Keratinocyte (primary cell): ENCODE measurements around the gene SDK2. TPM values are rescaled to one million over a fixed set of nuclear protein-coding genes. Genes with fewer than 3 reads are reported as not detected.

Experiments used
- DNase-seq: peaks from one replicate; pipeline ENCODE4 v3.0.0-alpha.2; 2011; ENCODE audit warnings: low read depth, missing footprints, low spot score
- FAIRE-seq: peaks from 2 replicates; lab custom pipeline; 2011; peaks lifted over from hg19 to GRCh38; lab: Jason Lieb, UNC
- H2AFZ ChIP-seq: 2 replicates; pipeline ENCODE4 v1.6.0; 2012; ENCODE audit warnings: low read length, control low read depth, inconsistent platforms; ENCODE audit not compliant: control insufficient read depth
- H3K27ac ChIP-seq: 2 replicates; pipeline ENCODE4 v1.5.1; 2011; ENCODE audit warnings: low read length; ENCODE audit not compliant: control insufficient read depth, insufficient read depth
- H3K27me3 ChIP-seq: 3 replicates; pipeline ENCODE4 v1.6.0; 2011; ENCODE audit warnings: low read length; ENCODE audit not compliant: control insufficient read depth, insufficient read depth; ENCODE audit errors: extremely low read depth
- H3K36me3 ChIP-seq, 2 experiments: 2 replicates in 1 of 2; 3 replicates in 1 of 2; pipeline ENCODE4 v1.5.1; 2011; ENCODE audit warnings: low read length in 2 of 2, mild to moderate bottlenecking in 1 of 2; ENCODE audit not compliant: control insufficient read depth in 2 of 2, insufficient read depth in 2 of 2; ENCODE audit errors: extremely low read depth in 1 of 2
- H3K4me1 ChIP-seq: 3 replicates; pipeline ENCODE4 v1.5.1; 2011; ENCODE audit warnings: low read length; ENCODE audit not compliant: control insufficient read depth, insufficient read depth; ENCODE audit errors: extremely low read depth
- H3K4me2 ChIP-seq: 3 replicates; pipeline ENCODE4 v1.6.0; 2011; ENCODE audit warnings: low read depth, low read length; ENCODE audit not compliant: control insufficient read depth, insufficient read depth; ENCODE audit errors: extremely low read depth
- H3K4me3 ChIP-seq, 3 experiments: fragments of 200-600 bp in 1 of 3; sonication (generic) in 1 of 3; 2 replicates in 2 of 3; 3 replicates in 1 of 3; pipeline ENCODE4 v1.5.1; 2011 to 2016; ENCODE audit warnings: low read length in 3 of 3, mild to moderate bottlenecking in 3 of 3, control low read depth in 2 of 3, inconsistent platforms in 1 of 3, low read depth in 1 of 3, mixed read lengths in 1 of 3, mixed run types in 1 of 3, moderate library complexity in 1 of 3; ENCODE audit not compliant: control insufficient read depth in 2 of 3, insufficient read depth in 2 of 3; ENCODE audit errors: extremely low read depth in 1 of 3
- H3K79me2 ChIP-seq: 2 replicates; pipeline ENCODE4 v1.6.0; 2012; ENCODE audit warnings: low read length; ENCODE audit not compliant: control insufficient read depth, insufficient read depth
- H3K9ac ChIP-seq: 3 replicates; pipeline ENCODE4 v1.6.0; 2011; ENCODE audit warnings: low read length; ENCODE audit not compliant: control insufficient read depth, insufficient read depth; ENCODE audit errors: extremely low read depth
- H3K9me1 ChIP-seq: 3 replicates; pipeline ENCODE4 v1.6.0; 2011; ENCODE audit warnings: low read length; ENCODE audit not compliant: control insufficient read depth, insufficient read depth; ENCODE audit errors: extremely low read depth
- H3K9me3 ChIP-seq: 2 replicates; pipeline ENCODE4 v1.5.1; 2012; ENCODE audit warnings: low read depth, low read length; ENCODE audit not compliant: control insufficient read depth
- H4K20me1 ChIP-seq: 3 replicates; pipeline ENCODE4 v1.6.0; 2011; ENCODE audit warnings: low read length; ENCODE audit not compliant: control insufficient read depth, insufficient read depth; ENCODE audit errors: extremely low read depth
- CTCF ChIP-seq, 3 experiments: IDR thresholded peaks in 1 of 3; conservative IDR thresholded peaks in 1 of 3; optimal IDR thresholded peaks in 1 of 3; 2 replicates in 2 of 3; 3 replicates in 1 of 3; pipeline versions ENCODE3 to v1.5.1; 2011; ENCODE audit warnings: low read length in 3 of 3, mild to moderate bottlenecking in 3 of 3, moderate library complexity in 2 of 3, control low read depth in 1 of 3, inconsistent platforms in 1 of 3; ENCODE audit not compliant: insufficient read depth in 2 of 3; ENCODE audit errors: extremely low read depth in 1 of 3
- EZH2 ChIP-seq: IDR thresholded peaks from one replicate; pipeline ENCODE4 v1.6.1; 2012; ENCODE audit warnings: inconsistent platforms, mild to moderate bottlenecking, low read length, moderate library complexity
- dilution Hi-C: fragments of 300-500 bp; cut with MboI; formaldehyde crosslinking; loops from one replicate; pipeline ENCODE4 v1.7.0; 2020; ENCODE audit warnings: low sequenced_read_pairs; ENCODE audit not compliant: extremely low pct_ligation_motif_present
- polyA plus RNA-seq, 5 experiments: library from polyadenylated mRNA; depleted of rRNA in 3 of 5; stranded (reverse) in 3 of 5; stranded (forward) in 1 of 5; unstranded in 1 of 5; fragments of >200 nt; gene quantifications; 1 replicate in 1 of 5; 2 replicates in 3 of 5; 3 replicates in 1 of 5; pipeline versions ENCODE4 v1.2.1 to v1.2.3, GENCODE V29; 2011 to 2012; ENCODE audit warnings: missing spikeins in 2 of 5, low read depth in 1 of 5, low replicate concordance in 1 of 5

Gene SDK2
- polyA plus RNA-seq, 1 donor (not counting 4 experiments of a cell fraction or from before 2014, with no cell fraction given): 1.8 TPM

GRCh38 chr17:73637866-73638265 is 6.4 kb downstream of the SDK2 start:
- dilution Hi-C loops: no loop called here
- Histone ChIP-seq H3K79me2 (peaks cover 59% of the 10 kb centered on the region), H3K4me2 (no peak overlapping the region), H3K9ac (no peak overlapping the region), H3K9me3 (no peaks in the 10 kb centered on the region), H3K27ac (no peak overlapping the region), H3K4me1 (peaks cover 12% of the 10 kb centered on the region), H3K9me1 (no peaks in the 10 kb centered on the region), H3K36me3 (no peaks in the 10 kb centered on the region), H4K20me1 (peaks cover 12% of the 10 kb centered on the region), H3K4me3 (no peak overlapping the region), H2AFZ (no peak overlapping the region), H3K27me3 (no peaks in the 10 kb centered on the region)
- FAIRE-seq (no peak), DNase-seq (no peak)
- TF ChIP-seq EZH2 (no peak), CTCF (optimal IDR thresholded peaks at IDR 0.05 in 1 of 3, IDR thresholded peaks at IDR 0.05 in 1 of 3, conservative IDR thresholded peaks at IDR 0.05 in 1 of 3; ENCODE audit: extremely low read depth in 1 of 3, insufficient read depth in 2 of 3, low read length in 3 of 3) (no peak)

GRCh38 chr17:73635101-73635817 is 9.0 kb downstream of the SDK2 start:
- FAIRE-seq: no peak
- Histone ChIP-seq H3K9me3 (no peaks in the 10 kb centered on the region), H3K27ac (no peak overlapping the region), H3K27me3 (no peaks in the 10 kb centered on the region), H3K9ac (no peak overlapping the region), H3K4me1 (peaks cover 5% of the 10 kb centered on the region), H3K4me3 (no peak overlapping the region), H3K36me3 (no peaks in the 10 kb centered on the region), H4K20me1 (peaks cover 4% of the 10 kb centered on the region), H2AFZ (no peak overlapping the region), H3K79me2 (peaks cover 39% of the 10 kb centered on the region), H3K9me1 (no peaks in the 10 kb centered on the region), H3K4me2 (no peak overlapping the region)
- DNase-seq: no peak
- dilution Hi-C loops: no loop called here
- no peak for TF ChIP-seq EZH2

GRCh38 chr17:73634629-73635028 is 9.6 kb downstream of the SDK2 start:
- Histone ChIP-seq H3K27me3 (no peaks in the 10 kb centered on the region), H3K27ac (no peak overlapping the region), H3K4me3 (no peak overlapping the region), H3K79me2 (peaks cover 34% of the 10 kb centered on the region), H3K9ac (no peak overlapping the region), H2AFZ (no peak overlapping the region), H3K9me3 (no peaks in the 10 kb centered on the region), H3K9me1 (no peaks in the 10 kb centered on the region), H3K4me2 (no peak overlapping the region), H3K36me3 (no peaks in the 10 kb centered on the region), H3K4me1 (peaks cover 3% of the 10 kb centered on the region), H4K20me1 (peaks cover 1% of the 10 kb centered on the region)
- FAIRE-seq: no peak
- dilution Hi-C loops: no loop called here
- TF ChIP-seq EZH2 (no peak), CTCF (optimal IDR thresholded peaks at IDR 0.05 in 1 of 3, IDR thresholded peaks at IDR 0.05 in 1 of 3, conservative IDR thresholded peaks at IDR 0.05 in 1 of 3; ENCODE audit: extremely low read depth in 1 of 3, insufficient read depth in 2 of 3, low read length in 3 of 3) (no peak)
- no peak for DNase-seq
